GM19025 (cell line): Measurements from ENCODE around the gene ITSN2.

Experiments
- ATAC-seq: cut with Tn5 transposase; IDR thresholded peaks from one replicate; pipeline ENCODE4 v1.9.1; 2021; ENCODE audit warnings: mild to moderate bottlenecking, low read depth, moderate library complexity; ENCODE audit not compliant: unreplicated experiment

The ITSN2 gene

DNA sequence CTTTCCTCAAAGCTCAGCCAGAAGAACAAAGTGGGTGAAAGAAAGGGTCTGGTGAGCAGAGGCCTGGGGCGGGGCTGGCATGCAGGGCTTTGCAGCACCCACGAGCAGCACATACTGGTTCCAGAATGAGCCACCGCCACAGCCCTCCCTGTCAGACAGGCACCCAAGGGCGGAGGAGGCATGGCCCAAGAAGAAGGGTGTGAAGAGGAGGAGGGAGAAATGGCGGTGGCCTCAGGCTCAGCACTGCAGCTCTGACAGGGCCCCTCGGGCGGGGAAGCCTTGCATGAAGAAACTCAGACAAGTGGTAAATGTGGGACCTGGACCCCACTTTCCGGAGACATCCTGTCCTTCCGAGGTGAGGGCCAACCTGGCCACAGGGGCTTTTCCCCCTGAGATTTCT lies 169.8 kb downstream of the ITSN2 start:
- no peak for ATAC-seq

DNA sequence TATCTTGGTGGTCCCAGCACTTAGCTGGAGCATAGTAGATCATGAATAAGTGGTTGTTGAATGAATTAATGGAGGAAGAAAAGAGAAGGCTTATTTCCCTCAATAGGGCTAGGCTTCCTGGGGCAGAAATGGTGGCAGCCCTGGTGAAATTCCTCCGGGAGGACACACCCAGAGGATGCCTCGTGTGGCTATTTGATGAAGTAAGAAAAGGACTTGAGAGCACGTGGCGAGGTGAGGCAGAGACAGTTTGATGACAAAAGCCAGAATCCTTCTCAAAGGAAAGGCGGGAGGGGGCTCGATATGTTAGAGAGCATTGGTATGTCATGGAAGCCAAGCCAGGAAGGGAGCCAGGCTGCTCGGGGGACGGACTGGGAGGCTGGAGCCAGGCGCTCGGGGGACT lies 170.8 kb downstream of the ITSN2 start:
- no peak for ATAC-seq

DNA sequence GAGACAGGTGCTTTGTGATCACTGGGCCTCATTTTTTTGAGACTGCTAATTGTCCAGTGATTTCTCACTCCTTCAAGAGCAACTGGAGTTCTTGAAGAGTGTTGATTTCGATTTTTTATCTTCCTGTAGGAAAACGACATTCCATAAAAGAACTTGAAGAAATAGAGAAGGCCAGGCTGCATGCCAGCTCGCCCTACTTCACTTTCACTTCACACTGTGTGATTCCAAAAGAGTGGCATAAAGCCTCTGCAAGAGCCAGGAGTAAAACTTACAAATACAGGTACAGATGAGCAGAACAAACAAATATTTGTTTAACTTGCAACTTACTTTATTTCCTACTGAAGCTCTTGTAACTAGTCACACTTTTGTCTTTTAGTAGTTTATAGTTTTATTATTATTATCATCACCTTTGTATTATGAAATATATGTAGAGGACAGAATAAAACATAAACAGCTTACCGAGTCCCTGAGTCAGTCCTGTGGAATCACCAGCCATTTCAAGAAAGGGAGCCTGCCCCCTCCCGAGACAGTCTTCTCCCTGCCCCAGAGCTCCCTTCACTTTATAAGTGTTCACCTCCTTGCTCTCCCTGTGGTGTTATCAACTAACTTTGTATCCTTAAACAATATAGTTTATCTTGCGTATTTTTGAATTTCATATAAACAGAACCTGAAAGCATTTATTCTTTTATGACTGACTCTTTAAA lies 176.8 kb downstream of the ITSN2 start:
- ATAC-seq, result no peak

DNA sequence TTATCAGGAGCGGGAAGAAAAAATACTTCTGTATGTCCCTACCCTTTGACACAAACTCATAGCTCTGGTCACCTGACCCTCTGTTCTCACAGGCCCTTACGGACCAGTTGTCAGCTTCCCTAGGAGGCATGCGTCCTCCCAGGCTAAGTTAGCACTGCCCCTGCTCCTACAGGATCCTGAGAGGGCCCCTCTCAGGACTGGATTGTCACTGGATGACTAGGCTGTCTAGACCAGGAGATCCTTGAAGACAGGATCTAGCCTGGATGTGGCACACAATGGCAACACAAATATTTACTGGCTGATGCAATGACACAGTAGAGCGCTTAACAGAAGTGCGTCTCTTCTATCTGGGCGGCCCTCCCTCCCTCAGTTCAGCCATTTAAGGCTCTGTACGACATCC lies 177.8 kb downstream of the ITSN2 start:
- no peak for ATAC-seq

DNA sequence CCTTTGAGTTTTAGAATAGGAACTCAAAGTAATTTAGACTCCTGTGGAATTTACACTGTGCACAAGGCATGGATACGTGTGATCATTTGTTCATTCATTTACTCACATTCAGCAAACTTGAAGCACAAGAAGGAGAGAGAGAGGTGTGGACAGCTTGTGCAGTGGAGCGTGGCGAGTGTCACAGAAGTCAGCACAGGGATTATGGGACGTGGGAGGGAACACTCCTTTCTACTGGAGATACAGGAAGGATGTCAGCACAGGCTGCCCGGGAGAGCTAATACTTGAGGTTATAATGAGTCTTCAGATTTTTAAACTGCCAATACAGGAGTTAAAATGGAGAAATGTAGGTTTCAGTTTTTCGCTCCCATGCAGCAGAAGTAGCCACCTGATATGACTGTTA lies 178.5 kb downstream of the ITSN2 start:
- ATAC-seq, result no peak

DNA sequence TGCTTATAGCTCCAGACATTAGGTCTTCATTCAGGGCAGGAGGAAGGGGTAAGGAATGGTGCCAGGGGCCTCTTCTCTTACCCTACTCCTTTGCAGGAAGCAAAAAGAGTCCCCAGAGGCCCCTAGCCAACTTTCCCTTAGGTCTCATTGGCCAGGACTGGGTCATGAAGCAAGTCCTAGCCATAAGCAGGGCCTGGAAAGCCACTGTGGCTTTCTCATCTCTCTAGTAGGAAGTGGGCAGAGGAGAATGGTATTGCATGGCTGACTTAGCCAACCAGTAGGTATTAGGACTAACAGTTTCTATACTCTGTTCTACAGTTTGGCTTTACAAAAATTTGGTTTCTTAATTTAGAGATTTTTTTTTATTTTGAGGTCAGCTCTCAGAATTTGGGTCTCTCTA lies 180.7 kb downstream of the ITSN2 start:
- ATAC-seq, result no peak

DNA sequence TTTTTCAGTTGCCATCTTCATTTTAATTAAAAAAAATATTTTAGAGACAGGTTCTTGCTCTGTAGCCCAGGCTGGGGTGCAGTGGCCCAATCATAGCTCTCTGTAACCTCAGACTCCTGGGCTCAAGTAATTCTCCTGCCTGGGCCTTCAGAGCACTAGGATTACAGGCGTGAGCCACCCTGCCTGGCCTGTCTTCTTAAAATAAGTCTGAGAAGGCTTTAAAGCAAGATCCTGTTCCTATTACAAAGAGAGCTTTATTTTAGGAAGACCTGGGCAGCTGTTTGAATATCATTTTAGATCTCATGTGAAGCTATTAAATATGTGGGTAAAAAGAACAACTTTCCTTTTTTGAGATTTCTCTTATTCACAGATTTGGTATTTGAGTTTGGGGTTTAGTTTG lies 184.0 kb downstream of the ITSN2 start:
- no peak for ATAC-seq

DNA sequence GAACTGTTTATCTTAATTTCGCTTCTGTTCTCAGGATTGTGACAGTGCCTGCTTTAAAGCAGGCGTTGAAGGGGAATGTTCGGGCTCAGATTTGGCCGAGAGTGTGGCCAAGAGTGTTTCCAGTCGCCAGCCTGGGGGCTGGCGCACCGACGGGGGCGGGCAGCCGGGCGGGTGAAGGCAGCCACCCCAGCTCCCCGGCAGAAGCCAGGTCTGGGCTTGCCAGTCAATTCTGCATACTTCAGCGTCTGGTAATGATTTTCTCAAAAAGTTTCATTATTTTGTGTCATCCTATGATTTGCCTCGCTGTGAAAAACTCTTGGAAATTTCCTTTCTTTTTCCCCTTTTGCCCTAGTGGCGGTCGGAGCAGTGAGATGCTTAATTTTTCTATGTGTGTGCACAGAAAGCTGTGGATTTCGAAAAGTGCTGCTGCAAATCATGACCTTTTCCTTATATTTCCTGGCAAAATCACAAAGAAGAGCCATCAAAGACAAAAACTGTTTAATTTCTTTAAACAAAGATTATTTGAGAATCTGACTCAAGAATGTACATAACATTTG lies 184.6 kb downstream of the ITSN2 start:
- no peak for ATAC-seq

DNA sequence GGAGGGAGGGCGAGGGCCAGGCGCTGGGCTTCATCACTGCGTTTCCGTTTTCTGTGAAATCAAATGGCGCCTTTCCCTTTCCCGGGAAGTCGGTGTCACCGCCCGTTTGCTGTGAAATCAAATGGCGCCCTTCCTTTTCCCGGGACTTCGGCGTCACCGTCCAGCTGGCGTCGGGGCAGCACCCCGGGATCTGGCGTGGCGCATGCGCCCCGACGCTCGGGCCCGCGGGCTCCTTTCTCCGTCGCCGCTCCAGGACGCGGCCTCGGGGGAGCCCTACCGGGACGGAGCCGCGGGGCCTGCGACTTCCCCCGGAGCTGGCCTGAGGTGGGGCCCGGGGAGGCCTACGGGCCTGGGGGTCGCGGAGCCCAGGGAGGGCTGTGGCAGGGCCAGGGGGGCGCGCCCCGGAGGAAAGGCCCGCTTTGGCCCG lies 185.5 kb downstream of the ITSN2 start, which contains the start of gene FAM228A:
Gene FAM228A (plus strand): TSS at position 203 of the 427 bp plus-strand sequence. CDS start 428 bp downstream, outside the sequence.
- no peak for ATAC-seq

DNA sequence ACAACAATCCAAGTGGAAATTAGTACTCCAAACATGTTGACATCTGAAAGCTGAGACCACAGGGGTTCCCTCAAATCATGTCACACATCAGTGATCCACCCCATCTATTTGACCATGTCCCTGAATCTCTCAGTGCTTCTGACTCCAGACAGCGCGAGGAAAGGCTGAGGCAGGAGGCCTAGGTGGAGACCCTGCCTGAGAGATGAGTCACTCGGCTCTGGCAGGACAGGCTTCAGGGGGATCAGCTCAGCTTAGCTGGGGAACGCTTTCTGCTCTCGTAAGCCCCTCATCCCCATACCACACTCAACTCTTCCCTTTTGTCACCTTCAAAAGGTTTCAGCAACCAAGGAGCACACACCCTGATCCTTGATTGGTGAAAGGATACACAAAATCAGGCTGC lies 191.3 kb downstream of the ITSN2 start:
- ATAC-seq, result no peak

DNA sequence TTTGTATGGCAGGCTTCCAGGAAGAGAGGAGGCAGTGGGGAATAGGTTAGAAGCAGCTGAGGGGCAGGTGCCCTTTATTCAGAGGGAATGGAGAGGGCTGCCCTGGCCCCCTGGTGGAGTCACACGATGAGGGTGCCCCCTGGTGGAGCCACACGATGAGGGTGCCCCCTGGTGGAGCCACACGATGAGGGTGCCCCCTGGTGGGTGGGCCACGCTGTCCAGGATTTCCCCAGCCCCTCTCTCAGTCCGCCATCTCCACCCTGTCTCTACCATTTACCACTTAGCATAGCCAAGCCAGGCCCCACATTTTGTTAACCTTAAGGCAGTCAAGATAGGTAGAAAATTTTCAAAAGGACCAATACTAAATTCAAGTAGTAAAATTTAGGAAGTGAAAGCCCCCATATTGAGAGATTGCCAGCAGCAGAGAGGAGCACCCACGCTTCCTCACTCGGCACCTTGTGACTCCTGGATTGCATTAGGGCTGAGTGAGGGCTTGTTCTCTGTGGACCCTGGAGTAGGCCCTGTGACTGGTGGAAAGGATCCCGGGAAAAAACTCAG lies 195.8 kb downstream of the ITSN2 start:
- peak; percentile 60 for ATAC-seq

DNA sequence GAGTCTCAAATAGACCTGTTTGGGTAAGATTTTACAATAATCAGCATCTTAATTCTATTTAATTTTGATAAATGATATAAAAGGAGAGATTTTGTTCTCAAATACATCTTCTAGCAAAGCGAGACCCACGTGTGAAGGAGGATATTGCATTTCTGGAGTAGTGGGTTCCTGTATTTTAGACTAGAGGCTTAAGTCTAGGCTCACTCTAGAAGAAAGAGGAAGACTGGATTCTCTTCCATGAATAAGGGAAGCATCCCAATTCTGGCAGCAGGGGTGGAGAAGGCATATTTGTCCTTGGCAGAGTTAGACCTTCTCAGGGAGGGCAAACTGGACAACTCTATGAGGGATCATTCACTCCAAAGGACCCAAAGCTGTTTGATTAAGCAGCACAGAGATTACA lies 196.7 kb downstream of the ITSN2 start:
- no peak for ATAC-seq

DNA sequence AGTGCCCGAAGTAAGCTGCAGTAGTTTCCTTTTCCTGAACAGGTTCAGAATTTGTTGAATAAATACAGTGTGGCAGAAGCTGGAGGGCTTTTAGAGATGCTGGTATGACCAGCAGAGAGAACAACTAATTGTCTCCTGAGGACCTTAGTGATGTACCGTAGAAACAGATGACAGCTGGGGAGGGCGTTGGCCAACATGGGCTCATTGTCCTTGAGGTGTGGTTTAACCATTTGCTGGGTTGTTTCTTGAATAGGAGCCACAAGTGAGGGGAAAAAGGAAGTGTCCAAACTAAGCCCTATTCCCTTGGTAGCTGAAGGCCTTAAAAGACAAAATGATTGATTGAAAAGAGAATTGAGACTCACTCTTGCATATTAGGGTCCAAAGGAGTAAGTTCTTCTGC lies 197.2 kb downstream of the ITSN2 start:
- ATAC-seq, result no peak

DNA sequence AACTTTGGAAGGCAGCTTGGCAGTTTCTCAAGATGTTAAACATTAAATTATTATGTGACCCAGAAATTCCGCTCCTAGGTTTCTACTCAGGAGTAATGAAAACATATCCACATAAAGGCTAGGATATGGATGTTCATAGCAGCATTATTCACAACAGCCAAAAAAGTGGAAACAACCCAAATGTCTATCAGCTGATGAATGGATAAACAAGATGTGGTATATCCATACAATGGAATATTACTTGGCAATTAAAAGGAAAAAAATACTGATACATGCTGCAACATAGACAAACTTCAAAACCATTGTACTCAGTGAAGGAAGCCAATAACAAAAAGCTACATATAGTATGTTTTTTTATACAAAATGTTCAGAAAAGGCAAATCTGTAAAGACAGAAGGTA lies 197.8 kb downstream of the ITSN2 start:
- ATAC-seq, result no peak

DNA sequence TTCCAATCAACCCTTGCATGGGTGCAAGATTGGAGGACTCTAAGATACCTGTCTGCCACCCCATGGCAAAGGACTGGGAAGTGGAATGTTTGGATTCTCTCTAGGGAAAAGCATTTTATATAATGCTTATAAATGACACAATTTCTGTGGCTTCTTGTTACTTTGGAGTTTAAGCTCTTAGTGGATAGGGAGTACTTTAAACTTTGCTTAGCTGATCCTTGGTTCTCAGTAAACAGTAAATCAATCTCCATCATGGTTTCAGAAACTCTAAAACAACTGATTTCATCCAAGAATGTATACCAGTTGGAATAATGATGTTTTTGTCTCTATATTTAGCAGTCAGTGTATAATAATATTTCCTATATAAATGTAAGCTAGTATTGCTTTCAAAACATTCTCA lies 199.6 kb downstream of the ITSN2 start:
- ATAC-seq, result no peak

DNA sequence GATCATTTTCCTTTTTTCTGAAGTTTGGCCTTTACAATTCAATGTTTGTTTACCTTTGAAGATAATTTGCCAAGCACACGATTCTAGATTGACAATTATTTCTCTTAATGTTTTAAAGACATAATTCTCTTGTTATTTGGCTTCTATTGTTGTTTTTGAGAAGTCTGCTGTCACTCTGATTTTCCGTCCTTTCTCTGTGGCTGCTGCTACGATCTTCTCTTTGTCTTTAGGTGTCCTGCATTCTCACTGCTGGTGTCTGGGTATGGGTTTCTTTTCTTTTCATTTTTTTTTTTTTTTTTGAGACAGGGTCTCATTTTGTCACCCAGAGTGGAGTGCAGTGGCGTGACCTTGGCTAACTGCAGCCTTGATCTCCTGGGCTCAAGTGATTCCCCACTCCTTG lies 200.6 kb downstream of the ITSN2 start:
- no peak for ATAC-seq

DNA sequence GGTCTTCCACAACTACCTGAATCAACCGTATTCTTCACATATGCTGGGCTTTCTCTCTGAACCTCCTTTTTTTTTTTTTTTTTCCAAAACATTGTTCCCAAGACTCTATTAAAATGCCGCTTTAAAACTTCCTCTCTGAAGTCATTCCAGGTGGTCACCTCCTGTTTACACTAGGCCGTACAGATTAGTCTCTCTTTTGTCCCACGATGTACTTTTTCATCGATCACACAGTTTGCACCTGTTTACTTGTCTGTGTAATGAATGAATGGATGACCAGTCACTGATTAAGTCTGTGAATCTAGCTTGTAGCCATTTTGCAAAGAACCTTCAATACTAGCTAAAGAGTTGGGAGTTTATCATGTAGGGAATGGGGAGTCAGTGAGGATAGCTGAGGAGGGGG lies 202.2 kb downstream of the ITSN2 start:
- ATAC-seq, result no peak

DNA sequence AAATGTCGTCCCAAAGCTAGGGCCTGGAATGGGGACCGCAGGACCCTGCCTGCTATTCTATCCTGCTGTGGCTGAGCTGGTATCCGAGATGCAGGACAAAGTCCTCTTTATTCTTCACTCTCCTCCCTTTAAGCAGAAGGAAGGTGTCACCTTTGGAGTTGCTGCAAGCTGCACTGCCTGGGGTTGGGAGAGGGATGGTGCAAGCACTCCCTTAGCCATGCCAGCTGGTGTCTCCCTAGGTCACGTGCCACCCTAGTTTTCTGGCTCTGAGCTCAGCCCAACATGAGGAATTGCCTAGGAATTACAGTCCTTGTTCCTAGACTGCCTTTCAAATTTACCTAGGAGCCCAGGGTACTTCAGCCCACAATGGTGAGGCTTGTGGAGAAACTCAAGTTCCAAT lies 206.9 kb downstream of the ITSN2 start:
- ATAC-seq, result no peak
